ENCODE data around the gene DYRK1B. TPM values are rescaled to one million over a fixed set of nuclear protein-coding genes. Genes with fewer than 3 reads are reported as not detected.

The DYRK1B gene
- total and polyA plus RNA-seq, 8 donors, result 6.2 to 20.6 (median 8.3) TPM

DNA sequence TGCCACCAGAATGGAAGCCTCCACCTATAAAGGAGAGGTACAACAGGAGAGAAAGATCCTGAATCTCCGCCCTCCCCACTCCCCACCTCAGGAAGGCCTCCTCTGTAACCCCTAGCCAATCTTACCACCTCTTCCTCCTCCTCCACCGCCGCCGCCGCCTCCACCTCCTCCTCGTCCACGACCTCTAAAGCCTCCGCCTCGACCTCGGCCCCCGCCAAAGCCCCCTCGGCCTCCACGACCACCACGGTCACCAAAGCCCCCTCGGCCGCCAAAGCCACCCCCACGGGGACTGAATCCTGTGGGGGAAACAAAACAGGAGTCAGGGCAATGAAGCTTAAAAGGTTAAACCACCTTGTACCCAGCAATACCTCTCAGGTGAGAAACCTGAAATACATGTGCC, 6.5 kb upstream of the DYRK1B start:
- Histone ChIP-seq H3K27ac (no peak overlapping the region), H3K4me3 (no peak overlapping the region), H3K36me3 (peaks cover 4 to 39% (median 31%) of the 10 kb centered on the region in 3 donors), H3K4me1 (peaks cover 11 to 23% (median 13%) of the 10 kb centered on the region in 3 donors), H3K27me3 (no peaks in the 10 kb centered on the region), H3K9me3 (no peaks in the 10 kb centered on the region)
- WGBS, 2 donors, result 81 to 91% methylated on average over 17 of the region's 17 CpGs
- TF ChIP-seq, protein P1, sequence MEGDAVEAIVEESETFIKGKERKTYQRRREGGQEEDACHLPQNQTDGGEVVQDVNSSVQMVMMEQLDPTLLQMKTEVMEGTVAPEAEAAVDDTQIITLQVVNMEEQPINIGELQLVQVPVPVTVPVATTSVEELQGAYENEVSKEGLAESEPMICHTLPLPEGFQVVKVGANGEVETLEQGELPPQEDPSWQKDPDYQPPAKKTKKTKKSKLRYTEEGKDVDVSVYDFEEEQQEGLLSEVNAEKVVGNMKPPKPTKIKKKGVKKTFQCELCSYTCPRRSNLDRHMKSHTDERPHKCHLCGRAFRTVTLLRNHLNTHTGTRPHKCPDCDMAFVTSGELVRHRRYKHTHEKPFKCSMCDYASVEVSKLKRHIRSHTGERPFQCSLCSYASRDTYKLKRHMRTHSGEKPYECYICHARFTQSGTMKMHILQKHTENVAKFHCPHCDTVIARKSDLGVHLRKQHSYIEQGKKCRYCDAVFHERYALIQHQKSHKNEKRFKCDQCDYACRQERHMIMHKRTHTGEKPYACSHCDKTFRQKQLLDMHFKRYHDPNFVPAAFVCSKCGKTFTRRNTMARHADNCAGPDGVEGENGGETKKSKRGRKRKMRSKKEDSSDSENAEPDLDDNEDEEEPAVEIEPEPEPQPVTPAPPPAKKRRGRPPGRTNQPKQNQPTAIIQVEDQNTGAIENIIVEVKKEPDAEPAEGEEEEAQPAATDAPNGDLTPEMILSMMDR (IDR thresholded peaks at IDR 0.05), result no peak
- no peak for FAIRE-seq
- no peak for ATAC-seq
- no peak for DNase-seq
- intact Hi-C loops (cut with DNase I), result loop anchor here in 1 of 3 donors (5.0 kb wide), 1 partner anchor 48 kb away; no protein-coding TSS in a partner anchor

DNA sequence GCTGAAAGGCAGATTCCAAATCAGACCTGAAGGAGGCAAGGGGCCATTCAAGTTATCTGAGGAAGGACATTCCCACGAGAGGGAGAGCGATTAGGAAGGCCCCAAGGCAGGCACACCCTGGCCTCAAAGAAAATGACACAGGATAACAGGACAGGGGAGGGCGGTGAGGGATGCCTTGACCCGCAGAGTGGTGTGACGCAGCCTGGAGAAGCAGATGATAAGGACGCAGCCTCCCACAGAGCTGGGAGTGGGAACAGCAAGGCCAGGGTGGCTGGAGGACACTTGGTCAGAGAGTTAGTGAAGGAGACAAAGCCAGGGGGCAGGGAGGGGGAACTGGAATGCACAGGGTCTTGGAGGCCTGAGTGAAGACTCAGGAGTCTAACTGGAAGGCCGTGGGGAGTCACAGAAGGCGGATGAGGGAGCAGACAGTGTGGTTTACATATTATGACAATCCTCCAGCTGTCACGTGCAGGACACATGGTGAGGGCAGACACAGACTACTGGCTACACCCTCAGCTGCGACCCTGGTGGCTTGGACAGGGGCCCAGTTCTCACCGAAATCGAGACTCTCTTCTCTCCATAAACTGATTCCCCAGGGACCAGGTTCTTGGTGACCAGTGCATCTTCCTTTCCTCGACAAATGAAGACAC, 5.8 kb upstream of the DYRK1B start:
- intact Hi-C loops (cut with DNase I), result loop anchor here in 1 of 3 donors (5.0 kb wide), 1 partner anchor 48 kb away; no protein-coding TSS in a partner anchor
- no peak for FAIRE-seq
- 84 to 85% methylated on average over 13 of the region's 13 CpGs for WGBS, 2 donors

DNA sequence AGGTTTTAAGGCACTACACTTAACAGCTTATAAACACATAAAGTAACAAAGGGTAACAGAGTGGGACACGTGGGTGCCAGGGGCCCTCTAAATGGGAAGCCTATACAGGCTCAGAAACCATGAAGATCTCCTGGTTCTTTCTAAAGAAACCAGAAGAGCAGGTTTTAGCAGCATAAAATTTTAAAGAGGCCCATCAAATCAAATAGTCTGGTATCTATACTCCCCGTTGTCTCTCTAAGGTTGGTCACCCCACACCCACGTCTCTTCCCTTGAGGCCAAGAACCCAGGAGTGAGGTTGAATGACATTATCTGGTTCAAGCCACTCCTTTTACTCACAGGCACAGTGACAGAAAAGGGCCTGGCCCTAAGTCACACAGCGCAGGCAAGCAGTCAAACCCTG, 4.6 kb upstream of the DYRK1B start:
- Histone ChIP-seq H3K4me1 (peaks cover 0 to 12% (median 6%) of the 10 kb centered on the region in 3 donors), H3K27ac (no peak overlapping the region), H3K4me3 (no peak overlapping the region), H3K9me3 (no peaks in the 10 kb centered on the region), H3K36me3 (peaks cover 4 to 46% (median 37%) of the 10 kb centered on the region in 3 donors), H3K27me3 (no peaks in the 10 kb centered on the region)
- FAIRE-seq, result no peak
- 83 to 87% methylated on average over 4 of the region's 4 CpGs for WGBS, 2 donors
- intact Hi-C loops (cut with DNase I), result no loop called here
- ATAC-seq, result no peak
- TF ChIP-seq, protein P1 (IDR thresholded peaks at IDR 0.05), result no peak
- DNase-seq, result no peak

More for the DNA sequence above, 5.8 kb upstream of the DYRK1B start:
- no peaks in the 10 kb centered on the region for H3K27me3 ChIP-seq
- H3K9me3 ChIP-seq, result no peaks in the 10 kb centered on the region
- DNase-seq (no peak), ATAC-seq (no peak)
- TF ChIP-seq, protein P1 (IDR thresholded peaks at IDR 0.05), result no peak
- H3K4me3 ChIP-seq, result no peak overlapping the region
- peaks cover 6 to 17% (median 9%) of the 10 kb centered on the region in 3 donors for H3K4me1 ChIP-seq
- H3K36me3 ChIP-seq, result peaks cover 4 to 45% (median 37%) of the 10 kb centered on the region in 3 donors
- no peak overlapping the region for H3K27ac ChIP-seq

DNA sequence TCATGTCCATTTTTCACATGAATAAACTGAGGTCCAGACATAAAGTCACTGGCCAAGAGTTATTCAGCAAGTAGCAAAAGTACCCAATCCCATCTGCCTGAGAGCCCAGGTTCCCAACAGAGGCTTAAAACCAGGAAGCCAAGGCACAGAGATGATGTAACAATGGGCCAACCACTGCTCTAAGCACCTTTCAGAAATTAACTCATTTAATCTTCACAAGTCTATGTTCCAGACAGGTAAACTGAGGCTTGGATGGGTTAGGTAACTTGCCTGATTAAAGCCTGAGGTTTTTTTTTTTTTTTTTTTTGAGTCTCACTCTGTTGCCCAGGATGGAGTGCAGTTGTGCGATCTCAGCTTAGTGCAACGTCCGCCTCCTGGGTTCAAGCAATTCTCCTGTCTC, 4.0 kb upstream of the DYRK1B start:
- TF ChIP-seq, protein P1 (IDR thresholded peaks at IDR 0.05), result no peak
- FAIRE-seq, result no peak
- 90 to 96% methylated on average over 3 of the region's 3 CpGs for WGBS, 2 donors
- ATAC-seq, result no peak
- intact Hi-C loops (cut with DNase I), result no loop called here
- Histone ChIP-seq H3K27ac (no peak overlapping the region), H3K9me3 (no peaks in the 10 kb centered on the region), H3K4me1 (peaks cover under 1 to 13% (median 6%) of the 10 kb centered on the region in 3 donors), H3K36me3 (peaks cover 4 to 46% (median 37%) of the 10 kb centered on the region in 3 donors), H3K4me3 (no peak overlapping the region), H3K27me3 (no peaks in the 10 kb centered on the region)
- no peak for DNase-seq

DNA sequence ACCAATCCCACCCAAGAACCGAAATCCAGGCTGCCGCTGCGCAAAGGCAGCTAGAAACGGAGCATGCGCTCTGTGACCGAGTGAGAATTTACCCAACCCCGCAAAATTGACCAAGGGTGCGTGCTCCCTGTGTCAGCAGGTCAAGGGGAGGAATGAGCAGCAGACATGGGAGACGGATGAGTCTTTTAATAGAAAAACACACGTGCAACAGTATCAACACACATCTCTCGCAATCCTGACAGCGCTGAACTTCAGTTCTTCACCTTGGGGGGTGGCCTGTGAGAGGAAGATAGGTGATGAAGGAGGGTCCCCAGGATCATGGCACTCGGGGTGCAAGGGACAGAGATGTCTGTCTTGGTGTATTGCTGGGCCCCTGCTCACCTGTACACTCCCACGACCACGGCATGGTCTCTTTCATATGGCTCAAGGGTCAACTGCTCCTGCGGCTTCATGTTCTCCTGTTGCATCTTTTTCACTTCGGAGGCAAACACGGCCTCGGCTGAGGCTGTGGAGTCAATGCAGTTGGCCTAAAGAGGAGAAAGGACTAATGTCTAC, 402 bp upstream of the DYRK1B start:
- no peaks in the 10 kb centered on the region for H3K9me3 ChIP-seq
- peaks cover 9 to 14% (median 10%) of the 10 kb centered on the region in 3 donors for H3K4me1 ChIP-seq
- peak overlapping the region; percentile 28 to 79 (median 54) for H3K27ac ChIP-seq
- TF ChIP-seq, protein P1 (IDR thresholded peaks at IDR 0.05), result no peak
- H3K27me3 ChIP-seq, result no peaks in the 10 kb centered on the region
- peaks cover 4 to 56% (median 45%) of the 10 kb centered on the region in 3 donors for H3K36me3 ChIP-seq
- intact Hi-C loops (cut with DNase I), result no loop called here
- 42 to 44% methylated on average over 19 of the region's 19 CpGs for WGBS, 2 donors
- ATAC-seq, result no peak
- no peak for DNase-seq
- H3K4me3 ChIP-seq, result peak overlapping the region in 2 of 4 donors; percentile 96 to 98
- no peak for FAIRE-seq
